Measurements from ENCODE around the gene NEO1. TPM values are rescaled to one million over a fixed set of nuclear protein-coding genes. Genes with fewer than 3 reads are reported as not detected.

NEO1 gene
- total RNA-seq, 4 donors from 2014 or later, result 15.5 to 73.4 (median 24.0) TPM

- peak; percentile 30 for DNase-seq (ENCODE audit: low spot score)
- no peak for ATAC-seq (ENCODE audit: low FRiP score)
- no peak for TF ChIP-seq CTCF (IDR thresholded peaks at IDR 0.05)
Measured at GRCh38 chr15:73346735-73347312, 294.6 kb downstream of the NEO1 start.

GRCh38 chr15:73349191-73349590, 296.9 kb downstream of the NEO1 start:
- ATAC-seq (ENCODE audit: low FRiP score), result no peak
- no peak for DNase-seq (ENCODE audit: low spot score)
- TF ChIP-seq CTCF (IDR thresholded peaks at IDR 0.05), result no peak

GRCh38 chr15:73352082-73352481, 299.8 kb downstream of the NEO1 start:
- ATAC-seq (ENCODE audit: low FRiP score), result no peak
- DNase-seq (ENCODE audit: low spot score), result no peak
- no peak for TF ChIP-seq CTCF (IDR thresholded peaks at IDR 0.05)

GRCh38 chr15:73353734-73354133, 301.5 kb downstream of the NEO1 start:
- no peak for DNase-seq (ENCODE audit: low spot score)
- no peak for TF ChIP-seq CTCF (IDR thresholded peaks at IDR 0.05)
- no peak for ATAC-seq (ENCODE audit: low FRiP score)

GRCh38 chr15:73354241-73354640, 302.0 kb downstream of the NEO1 start:
- TF ChIP-seq CTCF (IDR thresholded peaks at IDR 0.05), result no peak
- DNase-seq (ENCODE audit: low spot score) (no peak), ATAC-seq (ENCODE audit: low FRiP score) (no peak)

Small RNAs within 50 kb of the gene (small RNA-seq; reads per million reads assigned to genes)
- not detected for gene FKBP1AP2
